PC-3 (cell line): Measurements from ENCODE around the gene NR2E1. TPM values are rescaled to one million over a fixed set of nuclear protein-coding genes. Genes with fewer than 3 reads are reported as not detected.

Source experiments
- ATAC-seq: fragments of 200-7000 bp; cut with Tn5 transposase; 2 replicates; pipeline ENCODE4 v1.9.1; 2020; ENCODE audit warnings: mild to moderate bottlenecking, moderate library complexity
- BruUV-seq: library from RNA; stranded (reverse); fragments of 400-500 nt; replicated peaks from 2 replicates; lab custom pipeline; 2021; lab: Mats Ljungman, UMichigan
- CTCF ChIA-PET: fragments of 300-600 bp; sonication (Branson Sonifier 250); formaldehyde crosslinking; loops from one replicate; lab custom pipeline; 2022; ENCODE audit warnings: antibody characterized with exemption; lab: Charles Lee
- POLR2A ChIA-PET: fragments of 300-600 bp; sonication (Branson Sonifier 250); formaldehyde crosslinking; loops from one replicate; lab custom pipeline; 2022; ENCODE audit warnings: antibody characterized with exemption; ENCODE audit not compliant: unreplicated experiment; lab: Charles Lee
- DNase-seq: peaks from one replicate; pipeline ENCODE4 v3.0.0-alpha.2; 2015
- H2AFZ ChIP-seq: fragments of 300-600 bp; sonication (generic); 2 replicates; pipeline ENCODE4 v1.6.0; 2016; ENCODE audit warnings: antibody characterized with exemption, low read length
- H3F3A ChIP-seq: fragments of 300-600 bp; sonication (generic); one replicate; pipeline ENCODE4 v1.6.0; 2017; ENCODE audit warnings: antibody characterized with exemption, low read length, control low read depth, mild to moderate bottlenecking; ENCODE audit not compliant: unreplicated experiment
- H3K27ac ChIP-seq: fragments of 300-600 bp; sonication (generic); 2 replicates; pipeline ENCODE4 v1.5.1; 2016; ENCODE audit warnings: mild to moderate bottlenecking, low read length
- H3K27me3 ChIP-seq: fragments of 300-600 bp; sonication (generic); 2 replicates; pipeline ENCODE4 v1.6.1; 2016; ENCODE audit warnings: low read length, mixed read lengths
- H3K36me3 ChIP-seq: fragments of 300-600 bp; sonication (generic); 2 replicates; pipeline ENCODE4 v1.6.1; 2016; ENCODE audit warnings: low read depth, mixed run types, low read length, mixed read lengths
- H3K4me1 ChIP-seq: fragments of 300-600 bp; sonication (generic); 2 replicates; pipeline ENCODE4 v1.5.1; 2016; ENCODE audit warnings: low read length; ENCODE audit not compliant: insufficient read depth
- H3K4me2 ChIP-seq: fragments of 300-600 bp; sonication (generic); 2 replicates; pipeline ENCODE4 v1.6.0; 2016; ENCODE audit warnings: low read length
- H3K4me3 ChIP-seq: fragments of 300-600 bp; sonication (generic); 2 replicates; pipeline ENCODE4 v1.5.1; 2016; ENCODE audit warnings: mild to moderate bottlenecking, low read length, mixed read lengths
- H3K79me2 ChIP-seq: fragments of 300-600 bp; sonication (generic); 2 replicates; pipeline ENCODE4 v1.6.1; 2017; ENCODE audit warnings: low read length, mixed read lengths
- H3K9ac ChIP-seq: fragments of 300-600 bp; sonication (generic); 2 replicates; pipeline ENCODE4 v1.6.0; 2016; ENCODE audit warnings: mild to moderate bottlenecking, low read length
- H3K9me2 ChIP-seq: fragments of 300-600 bp; sonication (generic); replicated peaks from 2 replicates; pipeline ENCODE4 v1.6.1; 2016; ENCODE audit warnings: mixed run types, low read length, mixed read lengths
- H3K9me3 ChIP-seq: fragments of 300-600 bp; sonication (generic); 2 replicates; pipeline ENCODE4 v1.6.1; 2016; ENCODE audit warnings: low read length, mixed read lengths
- H4K20me1 ChIP-seq: fragments of 300-600 bp; sonication (generic); 2 replicates; pipeline ENCODE4 v1.6.1; 2016; ENCODE audit warnings: low read length, mixed read lengths
- CTCF ChIP-seq: fragments of 300-600 bp; sonication (generic); conservative IDR thresholded peaks from 2 replicates; pipeline ENCODE4 v1.5.1; 2017; ENCODE audit warnings: antibody characterized with exemption, low read depth, mild to moderate bottlenecking, low read length
- EZH2 ChIP-seq: fragments of 300-600 bp; sonication (generic); IDR thresholded peaks from one replicate; pipeline ENCODE4 v1.6.1; 2017; ENCODE audit warnings: antibody characterized with exemption, mild to moderate bottlenecking, low read length; ENCODE audit not compliant: unreplicated experiment
- EZH2phosphoT487 ChIP-seq: fragments of 300-600 bp; sonication (generic); IDR thresholded peaks from 2 replicates; pipeline ENCODE4 v1.6.1; 2018; ENCODE audit warnings: mild to moderate bottlenecking, antibody characterized with exemption, low read length, borderline replicate concordance
- intact Hi-C: fragments of 100-400 bp; cut with micrococcal nuclease; formaldehyde crosslinking; loops from 2 replicates; pipeline ENCODE4 v1.9.0; 2023
- total RNA-seq: library from RNA; depleted of rRNA; stranded (reverse); fragments of >200 nt; gene quantifications from 2 replicates; pipeline ENCODE4 v1.2.3, GENCODE V29; 2014

Gene NR2E1
- total RNA-seq, 1 experiment from 2014 or later: 0.07 TPM

DNA sequence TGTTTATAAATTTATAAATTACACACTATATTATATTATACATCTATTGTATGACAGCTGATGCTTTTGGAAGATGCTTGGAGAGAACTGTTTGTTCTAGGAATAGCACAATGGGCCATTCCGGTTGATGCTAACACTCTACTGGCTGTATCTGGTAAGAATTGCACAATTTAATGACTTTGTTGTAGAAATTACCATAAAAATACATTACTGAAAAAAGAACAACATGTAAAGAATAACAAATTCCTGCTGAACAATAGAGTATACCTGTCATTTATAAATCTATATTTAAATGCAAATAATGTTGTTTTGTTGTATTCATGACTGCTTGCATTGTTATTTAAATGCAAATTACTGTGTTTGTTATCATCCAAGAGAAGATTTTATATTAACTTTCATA lies 14.4 kb downstream of the NR2E1 start:
- Histone ChIP-seq H4K20me1 (no peaks in the 10 kb centered on the region), H3K4me2 (no peak overlapping the region), H3K27me3 (no peaks in the 10 kb centered on the region), H3K9me2 (no peaks in the 10 kb centered on the region), H3K4me1 (no peaks in the 10 kb centered on the region), H3K36me3 (no peaks in the 10 kb centered on the region), H3F3A (no peaks in the 10 kb centered on the region), H3K9ac (no peak overlapping the region), H2AFZ (no peak overlapping the region), H3K79me2 (no peaks in the 10 kb centered on the region), H3K27ac (no peak overlapping the region), H3K4me3 (no peak overlapping the region), H3K9me3 (no peaks in the 10 kb centered on the region)
- intact Hi-C loops: no loop called here
- no peak for TF ChIP-seq CTCF
- no peak for TF ChIP-seq EZH2
- TF ChIP-seq EZH2phosphoT487: no peak
- no peak for DNase-seq
- POLR2A ChIA-PET: no interaction called here
- BruUV-seq: no TSS peak
- CTCF ChIA-PET: no interaction called here
- ATAC-seq: no peak

GRCh38 chr6:108180776-108181175 lies 15.0 kb downstream of the NR2E1 start:
- CTCF ChIA-PET: no interaction called here
- H2AFZ ChIP-seq: no peak overlapping the region

More at GRCh38 chr6:108180776-108181175, 15.0 kb downstream of the NR2E1 start:
- DNase-seq (no peak), ATAC-seq (no peak)
- Histone ChIP-seq H3K9me2 (no peaks in the 10 kb centered on the region), H3K27ac (no peak overlapping the region), H4K20me1 (no peaks in the 10 kb centered on the region), H3K36me3 (no peaks in the 10 kb centered on the region), H3K4me3 (no peak overlapping the region), H3K9me3 (no peaks in the 10 kb centered on the region), H3K79me2 (no peaks in the 10 kb centered on the region), H3K9ac (no peak overlapping the region), H3K4me2 (no peak overlapping the region), H3K27me3 (no peaks in the 10 kb centered on the region), H3F3A (no peaks in the 10 kb centered on the region), H3K4me1 (no peaks in the 10 kb centered on the region)
- POLR2A ChIA-PET: no interaction called here
- no TSS peak for BruUV-seq
- intact Hi-C loops: no loop called here
- TF ChIP-seq EZH2: no peak
- no peak for TF ChIP-seq EZH2phosphoT487
- no peak for TF ChIP-seq CTCF
